Stimulated activated CD4-positive, alpha-beta T cell treated with anti-CD3 and anti-CD28 coated beads, Interleukin-1b, Interleukin-23, amount 100 ng/mL, for 24 hours (primary cell): ENCODE results near the gene PARP1.

Experiments
- DNase-seq, 4 experiments: peaks; one replicate each; pipeline ENCODE4 v3.0.0-alpha.2; 2020; ENCODE audit warnings: low read depth in 4 of 4, low spot score in 1 of 4

PARP1 gene

GRCh38 chr1:226311376-226311775, 96.5 kb downstream of the PARP1 start:
- no peak for DNase-seq
